H9 (cell line): ENCODE data around the gene SGCD. TPM values are rescaled to one million over a fixed set of nuclear protein-coding genes. Genes with fewer than 3 reads are reported as not detected.

Experiments used
- DNase-seq: peaks from one replicate; pipeline ENCODE4 v3.0.0-alpha.2; 2017
- H2AFZ ChIP-seq: one replicate; pipeline ENCODE4 v1.6.1; 2013; ENCODE audit warnings: mild to moderate bottlenecking, low read length, control low read depth, moderate library complexity
- H2AK5ac ChIP-seq: 2 replicates; pipeline ENCODE4 v1.6.1; 2013; ENCODE audit warnings: low read length, control low read depth, mixed read lengths; ENCODE audit not compliant: insufficient read length
- H2BK120ac ChIP-seq: one replicate; pipeline ENCODE4 v1.6.1; 2013; ENCODE audit warnings: low read depth, mild to moderate bottlenecking, low read length, control low read depth, inconsistent platforms; ENCODE audit not compliant: poor library complexity, severe bottlenecking
- H2BK12ac ChIP-seq: 2 replicates; pipeline ENCODE4 v1.6.1; 2013; ENCODE audit warnings: low read length, control low read depth, mixed read lengths, low read depth; ENCODE audit not compliant: insufficient read length
- H2BK15ac ChIP-seq: 2 replicates; pipeline ENCODE4 v1.6.1; 2013; ENCODE audit warnings: low read depth, low read length, control low read depth
- H2BK20ac ChIP-seq: one replicate; pipeline ENCODE4 v1.6.1; 2013; ENCODE audit warnings: low read depth, mild to moderate bottlenecking, low read length, control low read depth, inconsistent platforms; ENCODE audit not compliant: poor library complexity, severe bottlenecking
- H2BK5ac ChIP-seq: 2 replicates; pipeline ENCODE4 v1.6.1; 2013; ENCODE audit warnings: low read length, control low read depth, mixed read lengths; ENCODE audit not compliant: insufficient read length
- H3K14ac ChIP-seq: 2 replicates; pipeline ENCODE4 v1.6.1; 2013; ENCODE audit warnings: low read length, control low read depth; ENCODE audit not compliant: insufficient read depth
- H3K18ac ChIP-seq: 2 replicates; pipeline ENCODE4 v1.6.1; 2013; ENCODE audit warnings: low read depth, mild to moderate bottlenecking, mixed read lengths, low read length, control low read depth; ENCODE audit not compliant: insufficient read length
- H3K23ac ChIP-seq: 2 replicates; pipeline ENCODE4 v1.6.1; 2013; ENCODE audit warnings: low read length, control low read depth, mixed read lengths, low read depth; ENCODE audit not compliant: insufficient read length
- H3K23me2 ChIP-seq: 2 replicates; pipeline ENCODE4 v1.6.1; 2013; ENCODE audit warnings: low read depth, mild to moderate bottlenecking, mixed read lengths, low read length, control low read depth; ENCODE audit not compliant: insufficient read length, poor library complexity, severe bottlenecking
- H3K27ac ChIP-seq: 2 replicates; pipeline ENCODE4 v1.5.1; 2013; ENCODE audit warnings: low read length, control low read depth, mixed read lengths, low read depth; ENCODE audit not compliant: insufficient read length
- H3K27me3 ChIP-seq: 2 replicates; pipeline ENCODE4 v1.6.1; 2013; ENCODE audit warnings: low read length, control low read depth, inconsistent platforms; ENCODE audit not compliant: insufficient read depth
- H3K4ac ChIP-seq: 2 replicates; pipeline ENCODE4 v1.6.1; 2013; ENCODE audit warnings: low read depth, mild to moderate bottlenecking, control low read depth, inconsistent platforms, low read length, moderate library complexity
- H3K4me1 ChIP-seq: 2 replicates; pipeline ENCODE4 v1.6.1; 2013; ENCODE audit warnings: low read length, control low read depth, inconsistent platforms; ENCODE audit not compliant: insufficient read depth
- H3K4me2 ChIP-seq: 2 replicates; pipeline ENCODE4 v1.6.1; 2013; ENCODE audit warnings: low read length, control low read depth, mixed read lengths; ENCODE audit not compliant: insufficient read length, insufficient read depth
- H3K56ac ChIP-seq: 2 replicates; pipeline ENCODE4 v1.6.1; 2013; ENCODE audit warnings: low read depth, mild to moderate bottlenecking, mixed read lengths, low read length, control low read depth; ENCODE audit not compliant: insufficient read length
- H3K79me1 ChIP-seq: 2 replicates; pipeline ENCODE4 v1.6.1; 2013; ENCODE audit warnings: low read depth, mild to moderate bottlenecking, moderate library complexity, low read length, control low read depth, inconsistent platforms; ENCODE audit not compliant: insufficient read depth, poor library complexity, severe bottlenecking
- H3K79me2 ChIP-seq: 2 replicates; pipeline ENCODE4 v1.6.1; 2013; ENCODE audit warnings: low read length, control low read depth, inconsistent platforms; ENCODE audit not compliant: insufficient read depth
- H3K9ac ChIP-seq: 2 replicates; pipeline ENCODE4 v1.6.1; 2013; ENCODE audit warnings: low read length, control low read depth, mixed read lengths; ENCODE audit not compliant: insufficient read length; ENCODE audit errors: extremely low read depth
- H3K9me3 ChIP-seq: one replicate; pipeline ENCODE4 v1.6.1; 2013; ENCODE audit warnings: low read depth, low read length, inconsistent platforms; ENCODE audit not compliant: control insufficient read depth
- H3T11ph ChIP-seq: one replicate; pipeline ENCODE4 v1.6.1; 2013; ENCODE audit warnings: mild to moderate bottlenecking, low read length, control low read depth, inconsistent platforms
- H4K20me1 ChIP-seq: one replicate; pipeline ENCODE4 v1.6.1; 2013; ENCODE audit not compliant: control insufficient read depth, insufficient read length, insufficient read depth
- H4K5ac ChIP-seq: 2 replicates; pipeline ENCODE4 v1.6.1; 2013; ENCODE audit warnings: low read depth, mild to moderate bottlenecking, mixed read lengths, low read length, control low read depth; ENCODE audit not compliant: insufficient read length
- H4K8ac ChIP-seq: replicated peaks from 2 replicates; pipeline ENCODE4 v1.6.1; 2013; ENCODE audit warnings: low read length, control low read depth, mixed read lengths, low read depth; ENCODE audit not compliant: insufficient read length
- H4K91ac ChIP-seq: 2 replicates; pipeline ENCODE4 v1.6.1; 2013; ENCODE audit warnings: low read depth, mild to moderate bottlenecking, moderate library complexity, mixed read lengths, low read length, control low read depth; ENCODE audit not compliant: insufficient read length
- H3K27ac Mint-ChIP-seq, 3 experiments: 2 replicates in 2 of 3; 3 replicates in 1 of 3; pipeline ENCODE4 v1.8.0; 2020 to 2021; ENCODE audit warnings: mixed read lengths in 3 of 3, mild to moderate bottlenecking in 1 of 3, moderate library complexity in 1 of 3
- H3K27me3 Mint-ChIP-seq: 2 replicates; pipeline ENCODE4 v1.8.0; 2021; ENCODE audit warnings: low read depth, mild to moderate bottlenecking, moderate library complexity, mixed read lengths
- H3K36me3 Mint-ChIP-seq, 3 experiments: 2 replicates in 2 of 3; 3 replicates in 1 of 3; pipeline ENCODE4 v1.8.0; 2020 to 2021; ENCODE audit warnings: low read depth in 3 of 3, mixed read lengths in 3 of 3; ENCODE audit not compliant: insufficient read depth in 1 of 3
- H3K4me1 Mint-ChIP-seq, 2 experiments: 2 replicates each; pipeline ENCODE4 v1.8.0; 2020; ENCODE audit warnings: mixed read lengths in 2 of 2
- H3K4me3 Mint-ChIP-seq, 2 experiments: 2 replicates in 1 of 2; 3 replicates in 1 of 2; pipeline ENCODE4 v1.8.0; 2020 to 2021; ENCODE audit warnings: mild to moderate bottlenecking in 2 of 2, mixed read lengths in 2 of 2, moderate library complexity in 1 of 2
- H3K9me3 Mint-ChIP-seq, 2 experiments: 2 replicates in 1 of 2; 3 replicates in 1 of 2; pipeline ENCODE4 v1.8.0; 2020; ENCODE audit warnings: mild to moderate bottlenecking in 2 of 2, mixed read lengths in 2 of 2, moderate library complexity in 1 of 2
- CTCF ChIP-seq: fragments of 200-600 bp; sonication (generic); conservative IDR thresholded peaks from 3 replicates; pipeline ENCODE4 v1.8.0; 2021; ENCODE audit warnings: antibody characterized with exemption, mild to moderate bottlenecking
- WGBS: extraction: QIAGEN DNeasy Blood & Tissue Kit; methylation state at CpG from one replicate; pipeline ENCODE4 v1.1.7; 2013; ENCODE audit warnings: missing lambda C conversion rate, low lambda C conversion rate, mixed read lengths; ENCODE audit not compliant: insufficient read length; ENCODE audit errors: extremely low coverage; 5-methylcytosine and 5-hydroxymethylcytosine counted together
- total RNA-seq: library from RNA; stranded (reverse); gene quantifications from 2 replicates; pipeline ENCODE4 v1.2.1, GENCODE V29; 2021

The SGCD gene
- total RNA-seq, 1 experiment from 2014 or later, result 0.11 TPM

GRCh38 chr5:156812959-156813358, 486.0 kb downstream of the SGCD start:
- no peak overlapping the region for H2BK120ac ChIP-seq
- no peak overlapping the region for H2AK5ac ChIP-seq
- no CpG with 5 or more reads among the region's 1 CpG for WGBS
- H3K79me1 ChIP-seq, result no peaks in the 10 kb centered on the region
- no peak overlapping the region for H3T11ph ChIP-seq
- no peak overlapping the region for H2AFZ ChIP-seq
- no peaks in the 10 kb centered on the region for H3K79me2 ChIP-seq
- no peak overlapping the region for H4K5ac ChIP-seq
- no peak overlapping the region for H3K18ac ChIP-seq
- H2BK15ac ChIP-seq, result no peak overlapping the region
- Mint-ChIP-seq H3K4me1 (peaks cover 8 to 17% of the 10 kb centered on the region in 2 experiments; a peak in 3 of 4 replicates), H3K36me3 (peaks cover 13 to 24% (median 15%) of the 10 kb centered on the region in 3 experiments; a peak in 6 of 7 replicates), H3K4me3 (no peak overlapping the region), H3K27ac (no peak overlapping the region), H3K9me3 (peaks cover 10 to 18% of the 10 kb centered on the region in 2 experiments), H3K27me3 (no peaks in the 10 kb centered on the region)
- H3K27ac ChIP-seq, result no peak overlapping the region
- H3K23me2 ChIP-seq, result no peaks in the 10 kb centered on the region
- no peak overlapping the region for H4K91ac ChIP-seq
- DNase-seq, result no peak
- TF ChIP-seq CTCF, result no peak
- H3K56ac ChIP-seq, result no peak overlapping the region
- H3K9me3 ChIP-seq, result no peaks in the 10 kb centered on the region
- no peak overlapping the region for H3K9ac ChIP-seq
- no peak overlapping the region for H3K14ac ChIP-seq
- H2BK5ac ChIP-seq, result no peak overlapping the region
- H2BK20ac ChIP-seq, result no peak overlapping the region
- no peaks in the 10 kb centered on the region for H4K20me1 ChIP-seq
- H3K27me3 ChIP-seq, result no peaks in the 10 kb centered on the region
- no peak overlapping the region for H3K4ac ChIP-seq
- peaks cover 3% of the 10 kb centered on the region; the same call in 1 of the 2 replicates for H3K4me1 ChIP-seq
- no peak overlapping the region for H3K4me2 ChIP-seq
- no peak overlapping the region for H2BK12ac ChIP-seq
- H3K23ac ChIP-seq, result no peak overlapping the region
- no peak overlapping the region for H4K8ac ChIP-seq
